SK-N-SH (cell line): ENCODE results near the gene HSPA9. TPM values are rescaled to one million over a fixed set of nuclear protein-coding genes. Genes with fewer than 3 reads are reported as not detected.

Experiments used
- CTCF ChIA-PET: fragments of 300-600, 350-600 bp; formaldehyde crosslinking; extraction: SDS; loops from one replicate; lab custom pipeline; 2021; lab: Yijun Ruan, JAX
- POLR2A ChIA-PET: fragments of 350-600 bp; sonication (Branson Sonifier 250); formaldehyde crosslinking; extraction: SDS; loops from one replicate; lab custom pipeline; 2020; ENCODE audit warnings: antibody characterized with exemption, inconsistent platforms; lab: Yijun Ruan, JAX
- DNase-seq: peaks from one replicate; pipeline ENCODE4 v3.0.0; 2012
- H2AFZ ChIP-seq: fragments of 200-600 bp; sonication (generic); 2 replicates; pipeline ENCODE4 v1.8.1; 2016; ENCODE audit warnings: antibody characterized with exemption, mild to moderate bottlenecking, low read depth
- H3F3A ChIP-seq: fragments of 200-600 bp; sonication (generic); replicated peaks from 2 replicates; pipeline ENCODE3; 2016; ENCODE audit warnings: antibody characterized with exemption, mild to moderate bottlenecking; ENCODE audit not compliant: insufficient read depth
- H3K27ac ChIP-seq, 2 experiments: fragments of 200-500 bp in 1 of 2; fragments of 200-600 bp in 1 of 2; sonication (Bioruptor generic) in 1 of 2; sonication (generic), shearing (Covaris generic) in 1 of 2; 2 replicates each; pipeline versions ENCODE4 v1.5.1 to v1.6.1; 2014 to 2016; ENCODE audit warnings: low read depth in 2 of 2, inconsistent platforms in 1 of 2, low read length in 1 of 2, mild to moderate bottlenecking in 1 of 2, mixed read lengths in 1 of 2
- H3K27me3 ChIP-seq: fragments of 200-600 bp; sonication (generic), shearing (Covaris generic); 2 replicates; pipeline ENCODE4 v1.6.1; 2016; ENCODE audit warnings: mixed run types; ENCODE audit not compliant: insufficient read depth
- H3K36me3 ChIP-seq, 2 experiments: fragments of 200-500 bp in 1 of 2; fragments of 200-600 bp in 1 of 2; sonication (Bioruptor generic) in 1 of 2; sonication (generic) in 1 of 2; replicated peaks in 1 of 2; 2 replicates each; pipeline versions ENCODE3 to v1.5.1; 2014 to 2016; ENCODE audit warnings: low read length in 1 of 2, mild to moderate bottlenecking in 1 of 2; ENCODE audit not compliant: insufficient read depth in 2 of 2, control insufficient read depth in 1 of 2
- H3K4me1 ChIP-seq, 2 experiments: fragments of 200-500 bp in 1 of 2; fragments of 200-600 bp in 1 of 2; sonication (Bioruptor generic) in 1 of 2; sonication (generic), shearing (Covaris generic) in 1 of 2; 2 replicates each; pipeline versions ENCODE4 v1.5.1 to v1.6.1; 2014 to 2016; ENCODE audit warnings: low read depth in 1 of 2, low read length in 1 of 2, mixed run types in 1 of 2; ENCODE audit not compliant: insufficient read depth in 2 of 2, control insufficient read depth in 1 of 2
- H3K4me2 ChIP-seq: fragments of 200-600 bp; sonication (generic), shearing (Covaris generic); 2 replicates; pipeline ENCODE4 v1.6.1; 2017; ENCODE audit warnings: mixed run types
- H3K4me3 ChIP-seq, 2 experiments: fragments of 200-500 bp in 1 of 2; fragments of 200-600 bp in 1 of 2; sonication (Bioruptor generic) in 1 of 2; sonication (generic), shearing (Covaris generic) in 1 of 2; 2 replicates each; pipeline versions ENCODE4 v1.5.1 to v1.8.1; 2014 to 2016; ENCODE audit warnings: low read depth in 2 of 2, inconsistent platforms in 1 of 2, low read length in 1 of 2, mild to moderate bottlenecking in 1 of 2, mixed read lengths in 1 of 2, moderate library complexity in 1 of 2
- H3K79me2 ChIP-seq: fragments of 200-600 bp; sonication (generic); 2 replicates; pipeline ENCODE4 v1.8.1; 2017; ENCODE audit warnings: mild to moderate bottlenecking; ENCODE audit not compliant: insufficient read depth
- H3K9ac ChIP-seq: fragments of 200-600 bp; sonication (generic); 2 replicates; pipeline ENCODE4 v1.6.1; 2017; ENCODE audit warnings: mixed run types
- H3K9me2 ChIP-seq: fragments of 200-600 bp; sonication (generic); 2 replicates; pipeline ENCODE4 v1.6.1; 2017; ENCODE audit warnings: mixed run types
- H3K9me3 ChIP-seq: fragments of 200-600 bp; sonication (generic); 2 replicates; pipeline ENCODE4 v1.6.1; 2017; ENCODE audit warnings: mixed run types, mild to moderate bottlenecking, moderate library complexity
- H4K20me1 ChIP-seq: fragments of 200-600 bp; sonication (generic); 2 replicates; pipeline ENCODE4 v1.6.1; 2017; ENCODE audit warnings: mild to moderate bottlenecking, mixed run types; ENCODE audit not compliant: insufficient read depth
- EP300 ChIP-seq, 2 experiments: IDR thresholded peaks; 2 replicates each; pipeline versions ENCODE4 v1.4.0 to v1.6.1; 2012; ENCODE audit warnings: borderline replicate concordance in 1 of 2, low read depth in 1 of 2, low read length in 1 of 2
- EZH2phosphoT487 ChIP-seq: fragments of 200-600 bp; sonication (generic); IDR thresholded peaks from 2 replicates; pipeline ENCODE4 v1.6.1; 2017; ENCODE audit warnings: low read depth, mixed run types, mild to moderate bottlenecking, antibody characterized with exemption, moderate library complexity, borderline replicate concordance
- MAX ChIP-seq: IDR thresholded peaks from 2 replicates; pipeline ENCODE4 v1.4.0; 2012; ENCODE audit warnings: low read depth
- PBX3 ChIP-seq: IDR thresholded peaks from 2 replicates; pipeline ENCODE4; 2012
- POLR2AphosphoS5 ChIP-seq: IDR thresholded peaks from 2 replicates; pipeline ENCODE4 v1.6.1; 2012; ENCODE audit warnings: low read depth, low read length
- RAD21 ChIP-seq: IDR thresholded peaks from 2 replicates; pipeline ENCODE4 v1.6.1; 2012; ENCODE audit warnings: mild to moderate bottlenecking, low read length
- TEAD4 ChIP-seq: IDR thresholded peaks from 2 replicates; pipeline ENCODE4 v1.4.0; 2012; ENCODE audit warnings: mild to moderate bottlenecking, borderline replicate concordance; ENCODE audit not compliant: insufficient read depth
- YY1 ChIP-seq: IDR thresholded peaks from 2 replicates; pipeline ENCODE4 v1.4.0; 2012; ENCODE audit warnings: low read depth, mild to moderate bottlenecking
- whole genome bisulfite sequencing: methylation state at CpG from one replicate; pipeline ENCODE4 v1.1.6; 2017; ENCODE audit warnings: low lambda C conversion rate; 5-methylcytosine and 5-hydroxymethylcytosine counted together
- polyA plus RNA-seq, 3 experiments: library from polyadenylated mRNA; depleted of rRNA; stranded (reverse); fragments of >200 nt; gene quantifications; 2 replicates each; pipeline ENCODE4 v1.2.3, GENCODE V29; 2012

Gene HSPA9
- polyA plus RNA-seq, 1 of the 3 experiments (the other 2 are of a cell fraction), result 153 TPM

GRCh38 chr5:138606378-138607064, 31.3 kb upstream of the HSPA9 start:
- CTCF ChIA-PET, result interaction anchor here (1.2 to 10.7 kb wide), 3 partner anchors 9 to 35 kb away, joined by 4 to 109 read pairs (median 42); no protein-coding TSS in a partner anchor
- H3K4me2 ChIP-seq, result no peak overlapping the region

DNA sequence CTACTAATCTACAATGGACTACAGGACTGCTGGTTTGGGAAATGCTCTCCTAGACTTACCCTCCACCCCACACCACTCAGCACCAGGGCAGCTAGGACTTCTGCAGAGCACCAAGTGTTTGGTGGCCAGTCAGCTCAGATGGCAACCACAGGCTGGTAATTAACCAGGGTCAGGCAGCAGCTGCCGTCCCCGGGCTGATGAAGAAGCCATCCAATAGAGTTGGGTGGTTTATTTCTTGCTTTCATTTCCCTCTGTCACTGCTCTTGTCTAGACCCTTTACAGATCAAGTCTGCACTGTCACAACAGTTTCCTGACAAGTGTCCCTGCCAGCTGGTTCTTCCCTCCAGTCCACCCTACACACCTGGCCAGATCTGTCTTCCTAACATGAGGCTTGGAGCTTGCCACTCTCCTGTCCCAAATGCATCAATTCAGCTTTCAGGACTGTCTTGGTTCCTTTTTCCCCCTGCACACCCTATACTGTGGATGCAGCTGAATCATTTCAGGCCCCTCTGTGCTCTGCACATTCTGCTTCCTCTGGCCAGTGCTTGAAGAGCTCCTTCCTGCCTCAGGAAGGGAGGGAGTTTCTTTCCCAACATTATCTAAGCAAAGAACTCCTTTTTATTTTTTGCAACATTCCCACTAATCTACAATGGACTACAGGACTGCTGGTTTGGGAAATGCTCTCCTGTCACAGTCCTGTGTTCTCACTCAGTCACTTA, 30.2 kb upstream of the HSPA9 start:
- Histone ChIP-seq H3K36me3 (no peaks in the 10 kb centered on the region), H3K27me3 (no peaks in the 10 kb centered on the region), H3K27ac (no peak overlapping the region), H2AFZ (no peak overlapping the region), H3F3A (no peaks in the 10 kb centered on the region), H3K4me2 (no peak overlapping the region), H3K9me2 (no peaks in the 10 kb centered on the region), H3K4me1 (peaks cover 0 to 53% of the 10 kb centered on the region in 2 experiments; a peak in 2 of 4 replicates), H3K9me3 (no peaks in the 10 kb centered on the region), H3K79me2 (no peaks in the 10 kb centered on the region)
- POLR2A ChIA-PET, result no interaction called here
- no peak for DNase-seq
- no peak for TF ChIP-seq MAX
- no peak for TF ChIP-seq PBX3
- TF ChIP-seq EZH2phosphoT487, result no peak
- TF ChIP-seq TEAD4, result no peak
- TF ChIP-seq, all 33 proteins: peak for 0
- CTCF ChIA-PET, result interaction anchor here (1.2 to 10.7 kb wide), 6 partner anchors 8 to 184 kb away, joined by 3 to 109 read pairs (median 6); no protein-coding TSS in a partner anchor
- Histone ChIP-seq H3K4me3 (no peak overlapping the region), H3K9ac (no peak overlapping the region), H4K20me1 (no peaks in the 10 kb centered on the region)
- no CpG with 5 or more reads among the region's 2 CpGs for WGBS

More at GRCh38 chr5:138606378-138607064, 31.3 kb upstream of the HSPA9 start:
- Histone ChIP-seq H4K20me1 (no peaks in the 10 kb centered on the region), H3K9ac (no peak overlapping the region), H3K4me1 (peaks cover 0 to 59% of the 10 kb centered on the region in 2 experiments; a peak in 2 of 4 replicates), H3K79me2 (no peaks in the 10 kb centered on the region), H3K9me3 (no peaks in the 10 kb centered on the region), H3K27ac (peak overlapping the region in 1 of 2 experiments; percentile 65; a peak in 2 of 4 replicates), H3K36me3 (no peaks in the 10 kb centered on the region), H3K4me3 (no peak overlapping the region), H2AFZ (no peak overlapping the region), H3K9me2 (no peaks in the 10 kb centered on the region), H3K27me3 (no peaks in the 10 kb centered on the region), H3F3A (no peaks in the 10 kb centered on the region)
- TF ChIP-seq RAD21, result 0 out of 2 replicates have a peak, but pooled peaks have one; percentile 1
- no peak for TF ChIP-seq YY1
- no peak for TF ChIP-seq EP300 (IDR thresholded peaks at IDR 0.05; ENCODE audit: borderline replicate concordance in 1 of 2, low read depth in 1 of 2, low read length in 1 of 2)
- no peak for TF ChIP-seq POLR2AphosphoS5
- WGBS, result 67% methylated on average over 5 of the region's 6 CpGs
- POLR2A ChIA-PET, result no interaction called here
- no peak for DNase-seq
